ENCODE measurements around the gene GPR137B.

DNA sequence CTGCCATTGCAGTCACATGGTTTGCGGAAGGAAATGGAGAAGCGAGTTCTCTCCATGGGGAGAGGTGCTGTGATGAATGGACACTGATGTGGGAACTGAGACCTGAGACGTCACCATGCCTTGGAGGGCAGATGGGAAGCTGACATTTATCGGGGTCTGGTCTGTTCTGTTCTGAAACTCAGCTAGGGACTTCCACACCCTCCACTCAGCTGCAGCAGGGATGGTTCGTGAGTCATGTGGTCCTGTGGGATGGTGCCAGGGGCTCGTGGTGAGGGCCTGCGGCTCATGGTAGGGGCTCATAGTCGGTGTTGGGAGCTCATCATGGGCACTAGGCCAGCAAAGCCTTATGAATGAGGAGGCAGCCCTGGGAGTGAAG lies 6.1 kb downstream of the GPR137B start:
- TF ChIP-seq, protein P1, sequence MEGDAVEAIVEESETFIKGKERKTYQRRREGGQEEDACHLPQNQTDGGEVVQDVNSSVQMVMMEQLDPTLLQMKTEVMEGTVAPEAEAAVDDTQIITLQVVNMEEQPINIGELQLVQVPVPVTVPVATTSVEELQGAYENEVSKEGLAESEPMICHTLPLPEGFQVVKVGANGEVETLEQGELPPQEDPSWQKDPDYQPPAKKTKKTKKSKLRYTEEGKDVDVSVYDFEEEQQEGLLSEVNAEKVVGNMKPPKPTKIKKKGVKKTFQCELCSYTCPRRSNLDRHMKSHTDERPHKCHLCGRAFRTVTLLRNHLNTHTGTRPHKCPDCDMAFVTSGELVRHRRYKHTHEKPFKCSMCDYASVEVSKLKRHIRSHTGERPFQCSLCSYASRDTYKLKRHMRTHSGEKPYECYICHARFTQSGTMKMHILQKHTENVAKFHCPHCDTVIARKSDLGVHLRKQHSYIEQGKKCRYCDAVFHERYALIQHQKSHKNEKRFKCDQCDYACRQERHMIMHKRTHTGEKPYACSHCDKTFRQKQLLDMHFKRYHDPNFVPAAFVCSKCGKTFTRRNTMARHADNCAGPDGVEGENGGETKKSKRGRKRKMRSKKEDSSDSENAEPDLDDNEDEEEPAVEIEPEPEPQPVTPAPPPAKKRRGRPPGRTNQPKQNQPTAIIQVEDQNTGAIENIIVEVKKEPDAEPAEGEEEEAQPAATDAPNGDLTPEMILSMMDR (IDR thresholded peaks at IDR 0.05), result no peak
- TF ChIP-seq POLR2A (IDR thresholded peaks at IDR 0.05), result no peak

All from transverse colon (tissue), 3 donors.